ENCODE results near the gene FAM136A.
A peak's percentile ranks its signal among the peaks of the same experiment; 100 is the strongest.
"Not testable (repeated sequence)": the region's sequence is repeated elsewhere in the genome, so short reads cannot be mapped to it uniquely, and the experiment has no call there.

FAM136A gene

GRCh38 chr2:70301344-70302194 is at the start of gene FAM136A:
Gene FAM136A, minus strand, starts transcription at chr2:70302067. Its CDS starts 56 bp downstream, at chr2:70302011.
- peak; percentile 62 to 78 for DNase-seq

- DNase-seq: no peak
Measured at GRCh38 chr2:70349921-70350685, 48.2 kb upstream of the FAM136A start.

DNA sequence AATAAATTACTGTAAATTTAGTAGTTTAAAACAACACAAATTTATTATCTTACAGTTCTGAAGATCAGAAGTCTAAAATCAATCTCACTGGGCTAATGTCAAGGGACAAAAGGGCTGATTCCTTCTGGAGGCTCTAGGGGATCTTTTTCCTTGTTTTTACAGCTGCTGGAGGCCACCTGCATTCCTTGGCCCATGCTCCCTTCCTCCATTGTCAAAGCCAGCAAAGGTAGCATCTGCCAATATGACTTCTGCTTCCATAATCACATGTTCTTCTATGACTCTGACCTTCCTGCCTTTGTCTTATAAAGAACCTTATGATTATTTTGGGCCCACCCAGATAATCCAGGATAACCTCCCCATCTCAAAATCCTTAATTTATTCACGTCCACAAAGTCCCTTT is 46.0 kb upstream of the FAM136A start:
- DNase-seq: no peak

DNA sequence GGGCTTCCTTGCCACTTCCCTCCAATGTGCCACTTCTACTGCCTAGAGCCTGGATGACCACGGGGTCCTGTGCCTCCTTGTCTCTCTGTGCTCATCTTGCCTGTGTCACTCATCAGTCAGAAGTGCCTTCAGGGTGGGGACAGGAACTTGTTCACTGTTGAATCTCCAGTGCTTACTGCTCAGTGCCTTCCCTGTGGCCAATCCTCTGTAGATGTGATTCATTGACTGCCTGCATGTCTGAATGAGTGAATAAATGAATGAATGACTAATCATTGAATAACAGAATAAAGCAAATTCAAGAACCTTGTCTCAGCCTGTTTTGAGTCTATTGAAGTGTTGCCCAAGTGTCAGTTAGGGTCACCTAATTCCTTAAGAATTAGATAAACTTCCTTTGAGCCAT is 42.3 kb upstream of the FAM136A start:
- no peak for DNase-seq

GRCh38 chr2:70341477-70341765 is 39.6 kb upstream of the FAM136A start:
- no peak for DNase-seq

GRCh38 chr2:70340761-70341476 is 39.1 kb upstream of the FAM136A start:
- DNase-seq: peak in 1 of 2 experiments; percentile 50

DNA sequence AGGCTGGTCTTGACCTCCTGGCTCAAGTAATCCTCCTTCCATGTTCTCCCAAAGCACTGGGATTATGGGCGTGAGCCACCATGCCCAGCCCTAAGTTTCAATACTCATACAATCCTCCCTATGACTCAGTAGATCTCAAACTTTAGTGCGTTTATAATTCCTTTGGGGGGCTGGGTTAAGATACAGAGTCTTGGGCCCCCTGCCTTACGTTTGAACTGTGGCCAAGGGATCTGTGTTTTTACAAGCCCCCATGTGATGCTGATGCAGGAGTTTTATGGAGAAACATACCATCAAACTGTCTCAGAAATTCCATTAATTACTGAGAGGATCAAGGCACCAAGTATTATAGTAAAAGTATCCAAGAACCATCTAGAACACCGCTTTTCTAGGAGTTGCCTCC is 38.2 kb upstream of the FAM136A start:
- DNase-seq: no peak

GRCh38 chr2:70336552-70336951 is 34.7 kb upstream of the FAM136A start:
- no peak for DNase-seq

GRCh38 chr2:70331012-70331411 is 29.1 kb upstream of the FAM136A start:
- no peak for DNase-seq

- no peak for DNase-seq
Measured at GRCh38 chr2:70330476-70330875, 28.6 kb upstream of the FAM136A start.

- DNase-seq: peak in 1 of 2 experiments; percentile 43
Measured at GRCh38 chr2:70328921-70329561, 27.2 kb upstream of the FAM136A start.

GRCh38 chr2:70325875-70326274 is 24.0 kb upstream of the FAM136A start:
- DNase-seq: no peak

- DNase-seq: no peak
Measured at GRCh38 chr2:70322518-70322917, 20.7 kb upstream of the FAM136A start.

DNA sequence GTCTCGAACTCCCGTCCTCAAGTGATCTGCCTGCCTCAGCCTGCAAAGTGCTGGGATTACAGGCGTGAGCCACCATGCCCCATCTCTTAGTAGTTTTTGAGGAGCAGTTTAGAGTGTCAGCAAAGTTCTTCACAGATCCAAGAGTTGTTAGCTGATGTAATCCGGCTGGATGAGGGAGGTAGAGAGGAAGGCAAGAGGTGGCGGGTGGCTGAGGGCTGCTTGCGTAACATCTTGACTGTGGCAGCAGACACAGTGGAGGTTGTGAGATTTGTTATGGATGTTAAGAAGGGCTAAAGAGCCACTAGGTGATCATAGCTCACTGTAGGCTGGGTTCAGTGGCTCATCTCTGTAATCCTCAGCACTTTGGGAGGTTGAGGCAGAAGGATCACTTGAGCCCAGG is 19.5 kb upstream of the FAM136A start:
- DNase-seq: no peak

GRCh38 chr2:70314640-70315039 is 12.8 kb upstream of the FAM136A start:
- DNase-seq: no peak

DNA sequence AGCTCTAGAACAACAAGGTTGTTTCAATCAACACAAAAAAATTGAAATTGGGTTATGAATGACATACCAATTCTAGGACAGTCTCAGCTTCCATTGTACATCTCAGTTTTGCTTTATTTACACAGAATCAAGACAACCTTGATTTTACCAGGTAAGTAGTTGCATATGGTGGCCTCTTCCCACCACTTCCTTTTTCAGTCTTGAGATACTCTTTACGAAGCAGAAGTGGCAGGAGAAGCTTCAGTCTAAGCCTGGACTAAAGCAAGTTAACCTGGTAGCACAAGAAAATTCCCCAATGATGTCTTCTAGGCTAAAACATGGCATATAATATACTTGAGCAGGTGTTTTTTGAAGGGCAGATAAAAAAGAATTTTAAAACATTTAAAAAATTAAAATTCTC is 10.7 kb upstream of the FAM136A start:
- no peak for DNase-seq

GRCh38 chr2:70310899-70311298 is 9.0 kb upstream of the FAM136A start:
- DNase-seq: no peak

DNA sequence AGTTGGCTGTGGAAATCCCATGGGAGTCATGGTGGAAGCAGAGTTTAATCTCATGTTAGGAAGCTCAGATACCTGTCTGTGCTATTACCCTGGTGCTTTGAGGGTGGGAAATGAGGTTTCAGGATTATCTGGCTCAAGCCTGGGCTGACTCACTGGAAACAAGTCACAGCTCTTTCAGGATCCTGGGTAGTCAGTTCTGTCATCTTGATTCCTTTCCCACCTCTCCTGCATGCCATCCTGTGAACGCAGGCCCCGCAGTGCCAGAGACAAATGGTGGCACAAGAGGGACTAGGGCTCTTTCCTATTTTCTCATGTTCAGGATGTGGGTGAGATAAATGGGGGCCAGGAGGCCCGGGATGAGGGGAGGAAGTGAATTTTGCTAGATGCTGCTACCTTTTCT is 3.7 kb upstream of the FAM136A start:
- DNase-seq: no peak

GRCh38 chr2:70304498-70304897 is 2.6 kb upstream of the FAM136A start:
- DNase-seq: no peak

DNA sequence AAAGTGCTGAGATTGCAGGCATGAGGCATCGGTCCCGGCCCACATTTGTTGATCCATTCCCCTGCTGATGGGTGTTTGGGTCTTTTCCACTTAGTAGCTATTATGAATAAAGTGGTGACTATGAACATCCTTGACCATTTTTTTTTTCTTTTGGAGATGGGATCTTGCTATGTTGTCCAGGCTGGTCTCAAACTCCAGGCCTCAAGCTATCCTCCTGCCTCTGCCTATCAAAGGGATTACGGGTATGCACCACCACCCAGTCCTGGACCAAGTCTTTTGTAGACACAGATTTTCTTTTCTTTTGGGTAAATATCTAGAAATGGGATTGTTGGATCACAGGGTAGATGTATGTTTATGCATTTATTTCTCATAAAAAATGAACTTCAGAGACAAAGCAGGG is 1.3 kb upstream of the FAM136A start:
- DNase-seq: no peak

GRCh38 chr2:70302195-70302546 is 304 bp upstream of the FAM136A start:
- not testable (repeated sequence) for DNase-seq

DNA sequence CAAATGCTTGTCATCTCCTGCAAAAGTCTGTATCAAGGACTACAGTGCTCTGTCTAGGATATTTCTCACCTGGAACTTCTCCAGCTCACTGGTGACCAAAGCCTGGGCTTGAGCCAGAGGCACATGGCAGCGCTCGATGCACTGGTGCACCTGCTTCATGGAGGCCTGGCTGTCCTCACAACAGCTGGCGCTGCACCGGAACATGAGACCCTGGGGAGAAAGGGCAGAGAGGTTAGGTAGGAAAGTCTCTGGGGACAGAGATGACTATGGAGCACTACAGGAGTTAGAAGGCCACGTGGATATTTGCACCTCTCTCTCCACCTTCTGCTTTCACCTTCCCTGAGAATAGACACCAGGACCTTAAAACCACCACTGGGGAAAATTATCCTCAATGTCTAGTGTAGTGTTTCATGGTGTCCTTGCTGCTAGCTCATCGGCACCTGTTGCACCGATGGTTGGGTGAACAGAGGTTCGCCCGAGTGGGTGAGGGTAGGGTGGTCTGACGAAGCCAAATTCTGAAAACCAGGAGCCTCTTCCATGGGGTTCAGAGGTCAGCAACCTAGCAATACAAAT is 1.0 kb downstream of the FAM136A start:
- no peak for DNase-seq

- DNase-seq: not testable (repeated sequence)
Measured at GRCh38 chr2:70297828-70298227, 4.0 kb downstream of the FAM136A start.
